ENCODE measurements around the gene FLAD1. TPM values are rescaled to one million over a fixed set of nuclear protein-coding genes. Genes with fewer than 3 reads are reported as not detected.
A peak's percentile ranks its signal among the peaks of the same experiment; 100 is the strongest.

Gene FLAD1
- total RNA-seq, 1 donor from 2014 or later, result 41.9 TPM

DNA sequence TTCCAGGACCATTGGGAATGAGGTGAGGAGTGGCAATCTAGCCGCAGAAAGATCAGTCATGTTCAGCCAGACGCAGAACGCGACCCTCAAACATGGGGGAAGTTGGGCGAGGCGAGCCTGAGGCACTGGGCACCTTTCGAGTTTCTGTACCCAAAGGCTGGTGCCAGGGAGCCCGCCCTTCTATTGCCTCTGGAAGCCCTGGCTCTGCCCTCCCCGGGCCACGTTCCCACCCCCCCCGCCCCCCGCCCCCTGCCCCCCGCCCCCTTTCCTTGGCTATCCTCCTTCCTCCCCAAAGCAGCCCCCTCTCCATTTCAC is 17.2 kb downstream of the FLAD1 start:
- TF ChIP-seq, protein P1, sequence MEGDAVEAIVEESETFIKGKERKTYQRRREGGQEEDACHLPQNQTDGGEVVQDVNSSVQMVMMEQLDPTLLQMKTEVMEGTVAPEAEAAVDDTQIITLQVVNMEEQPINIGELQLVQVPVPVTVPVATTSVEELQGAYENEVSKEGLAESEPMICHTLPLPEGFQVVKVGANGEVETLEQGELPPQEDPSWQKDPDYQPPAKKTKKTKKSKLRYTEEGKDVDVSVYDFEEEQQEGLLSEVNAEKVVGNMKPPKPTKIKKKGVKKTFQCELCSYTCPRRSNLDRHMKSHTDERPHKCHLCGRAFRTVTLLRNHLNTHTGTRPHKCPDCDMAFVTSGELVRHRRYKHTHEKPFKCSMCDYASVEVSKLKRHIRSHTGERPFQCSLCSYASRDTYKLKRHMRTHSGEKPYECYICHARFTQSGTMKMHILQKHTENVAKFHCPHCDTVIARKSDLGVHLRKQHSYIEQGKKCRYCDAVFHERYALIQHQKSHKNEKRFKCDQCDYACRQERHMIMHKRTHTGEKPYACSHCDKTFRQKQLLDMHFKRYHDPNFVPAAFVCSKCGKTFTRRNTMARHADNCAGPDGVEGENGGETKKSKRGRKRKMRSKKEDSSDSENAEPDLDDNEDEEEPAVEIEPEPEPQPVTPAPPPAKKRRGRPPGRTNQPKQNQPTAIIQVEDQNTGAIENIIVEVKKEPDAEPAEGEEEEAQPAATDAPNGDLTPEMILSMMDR (conservative IDR thresholded peaks at IDR 0.05; ENCODE audit: low read depth, low read length), result no peak
- H3K4me3 ChIP-seq (ENCODE audit: low read depth, low read length), result peak overlapping the region; percentile 74

DNA sequence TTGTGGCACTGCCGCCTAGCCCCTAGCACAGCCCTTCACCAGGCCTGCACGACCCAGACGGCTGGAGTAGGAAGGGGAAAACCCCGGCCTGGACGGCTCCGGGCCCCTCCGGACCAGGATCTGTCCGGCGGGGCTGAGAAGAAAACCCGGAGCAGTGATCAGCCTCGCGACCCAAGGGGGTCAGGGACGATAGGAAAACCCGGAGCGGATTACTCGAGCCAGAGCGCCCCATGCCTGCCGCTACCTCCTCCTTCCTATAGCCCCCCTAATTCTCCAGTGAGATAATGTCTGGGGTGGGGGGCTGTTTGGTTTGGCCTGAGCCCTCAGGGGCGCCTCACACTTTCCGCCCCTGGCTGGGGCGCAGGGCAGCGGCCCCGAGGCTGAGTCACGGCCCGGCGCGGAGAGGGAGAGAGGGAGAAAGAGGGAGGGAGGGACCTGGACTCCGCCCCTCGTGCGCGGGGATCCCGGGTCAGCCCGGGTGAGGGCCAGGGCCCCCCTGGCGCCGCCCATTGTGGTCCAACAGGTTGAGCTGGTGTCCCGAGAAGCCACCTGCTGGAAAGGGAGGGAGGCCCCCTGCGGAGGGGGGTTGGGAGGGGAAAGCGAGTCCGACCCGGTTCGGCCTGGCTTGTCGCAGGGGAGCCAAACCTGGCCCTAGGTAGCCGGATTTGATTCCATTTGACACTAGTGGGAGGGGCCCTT is 17.7 kb downstream of the FLAD1 start:
- H3K4me3 ChIP-seq (ENCODE audit: low read depth, low read length), result peak overlapping the region; percentile 74
- no peak for DNase-seq (ENCODE audit: low read depth)
- TF ChIP-seq, protein P1 (conservative IDR thresholded peaks at IDR 0.05; ENCODE audit: low read depth, low read length), result no peak

More for the DNA sequence above, 17.2 kb downstream of the FLAD1 start:
- DNase-seq (ENCODE audit: low read depth), result no peak

DNA sequence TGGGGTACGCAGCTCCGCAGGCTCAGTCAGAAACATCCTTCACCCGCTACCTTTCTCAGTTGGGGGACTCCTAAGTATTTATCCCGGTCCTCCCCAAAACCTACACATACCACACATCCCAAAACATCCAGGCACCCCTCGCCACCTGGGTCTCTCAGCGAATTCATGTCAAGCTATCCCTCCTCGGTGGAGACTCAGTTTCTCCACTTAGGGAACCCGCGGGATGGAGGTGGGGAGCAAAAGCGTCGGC is 18.2 kb downstream of the FLAD1 start:
- H3K4me3 ChIP-seq (ENCODE audit: low read depth, low read length), result peak overlapping the region; percentile 74
- TF ChIP-seq, protein P1 (conservative IDR thresholded peaks at IDR 0.05; ENCODE audit: low read depth, low read length), result no peak
- no peak for DNase-seq (ENCODE audit: low read depth)

DNA sequence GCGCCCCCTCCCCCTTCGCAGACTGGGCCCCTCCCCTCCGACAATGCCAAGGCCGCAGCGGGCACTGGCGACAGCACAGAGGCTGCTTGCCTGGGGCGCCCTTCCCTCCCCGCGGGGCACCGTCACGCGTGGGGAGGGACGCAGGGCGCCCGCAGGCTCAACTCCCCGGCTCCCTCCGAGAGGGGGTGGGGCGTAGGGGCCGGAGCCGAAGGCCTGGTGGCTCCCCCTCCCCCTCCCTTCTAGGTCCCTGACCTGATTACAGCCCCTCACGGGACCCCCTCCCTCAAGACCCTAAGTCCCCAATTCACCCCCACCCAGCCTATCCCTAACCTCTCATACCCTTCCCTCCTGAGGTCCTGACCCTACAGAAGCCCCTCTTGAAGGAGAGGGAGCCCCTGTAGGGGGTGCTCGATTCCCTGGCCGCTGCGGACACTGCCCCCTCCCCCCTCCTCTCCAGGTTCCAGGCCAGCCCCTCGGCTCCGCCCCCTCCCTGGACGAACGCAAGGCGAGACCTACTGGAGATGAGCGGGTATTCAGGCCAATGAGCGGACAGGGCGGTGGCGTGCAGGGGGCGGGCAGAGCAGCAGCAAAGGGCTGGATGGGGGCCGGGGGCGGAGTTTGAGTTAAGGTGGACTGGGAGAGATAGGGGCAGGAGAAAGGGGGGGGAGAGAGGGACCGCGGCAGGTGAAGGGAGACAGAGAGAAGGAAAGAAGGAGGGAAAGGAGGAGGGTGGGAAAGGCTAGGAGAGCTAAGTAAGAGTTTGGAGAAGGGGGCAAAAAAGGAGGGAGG is 18.7 kb downstream of the FLAD1 start:
- peak; percentile 80 for DNase-seq (ENCODE audit: low read depth)
- H3K4me3 ChIP-seq (ENCODE audit: low read depth, low read length), result peak overlapping the region; percentile 74
- TF ChIP-seq, protein P1 (conservative IDR thresholded peaks at IDR 0.05; ENCODE audit: low read depth, low read length), result peak; percentile 61

DNA sequence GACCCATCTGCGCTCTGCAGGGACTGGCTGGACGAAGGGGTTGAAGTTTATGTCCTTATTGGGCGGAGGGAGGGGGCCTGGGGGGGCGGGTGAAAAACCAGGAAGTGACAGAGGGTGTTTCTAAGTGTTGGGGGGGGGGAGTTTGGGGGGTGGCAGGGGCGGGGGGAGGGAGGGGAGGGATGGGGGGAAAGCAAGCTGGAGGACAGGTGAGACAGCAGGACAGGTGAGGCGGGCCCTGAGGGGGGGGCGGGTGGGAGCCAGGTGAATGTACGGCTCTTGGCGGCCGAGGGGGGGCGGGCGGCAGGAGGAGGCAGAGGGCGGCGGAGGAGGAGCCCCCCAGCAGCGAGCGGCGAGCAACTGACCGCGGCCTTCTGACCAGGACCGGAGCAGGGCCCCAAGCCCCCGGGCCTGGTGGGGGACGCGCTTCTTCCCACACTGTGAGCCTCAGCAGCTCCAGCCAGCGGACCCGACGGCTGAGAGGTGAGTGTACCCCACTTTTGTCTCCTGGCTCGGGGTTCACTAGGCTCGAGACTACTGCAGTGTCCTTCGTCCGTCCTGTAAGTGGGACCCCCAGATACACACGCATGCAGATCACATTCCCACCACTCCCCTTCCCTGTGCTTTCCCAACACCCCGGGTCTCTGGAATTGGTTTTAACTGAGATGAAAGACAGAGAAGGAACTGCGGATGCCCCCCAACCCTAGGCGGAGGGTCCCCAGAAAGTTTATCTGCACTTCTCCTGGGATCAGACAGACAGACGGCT is 19.5 kb downstream of the FLAD1 start, which contains the start of gene ZBTB7B:
Gene ZBTB7B (plus strand): TSS at position 339 of the 763 bp plus-strand sequence. CDS start 11,859 bp downstream, outside the sequence.
- DNase-seq (ENCODE audit: low read depth), result no peak
- TF ChIP-seq, protein P1 (conservative IDR thresholded peaks at IDR 0.05; ENCODE audit: low read depth, low read length), result no peak
- H3K4me3 ChIP-seq (ENCODE audit: low read depth, low read length), result peak within 1 kb of the TSS; percentile 85

DNA sequence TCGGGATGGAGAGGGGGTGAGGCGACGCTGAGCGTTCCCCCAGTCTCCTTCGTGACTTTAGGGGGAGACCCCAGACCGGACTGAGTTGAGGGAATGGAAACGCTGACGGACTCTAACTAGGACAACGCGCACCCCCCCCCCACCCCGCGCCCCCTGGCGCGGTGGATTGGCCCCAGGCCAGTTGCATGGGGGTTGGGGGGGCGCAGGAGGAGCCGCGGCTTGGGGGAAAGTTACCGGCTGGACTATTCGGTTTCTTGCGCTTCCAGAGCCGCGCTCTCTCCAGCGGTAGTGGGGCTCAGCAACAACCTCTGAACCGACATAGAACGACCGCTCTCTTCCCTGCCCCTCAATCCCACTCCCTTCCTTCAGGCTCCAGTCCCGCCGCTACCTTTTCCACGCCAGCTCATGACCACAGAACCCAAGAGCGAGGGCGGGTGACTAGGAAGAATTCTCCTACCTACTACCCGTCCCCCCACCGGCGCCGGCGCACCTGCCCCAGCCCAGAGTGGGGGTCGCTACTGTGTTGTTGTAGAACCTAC is 20.2 kb downstream of the FLAD1 start:
- peak overlapping the region; percentile 85 for H3K4me3 ChIP-seq (ENCODE audit: low read depth, low read length)
- TF ChIP-seq, protein P1 (conservative IDR thresholded peaks at IDR 0.05; ENCODE audit: low read depth, low read length), result no peak
- DNase-seq (ENCODE audit: low read depth), result no peak
